Mesendoderm (in vitro differentiated cells): ENCODE data around the gene LDAH.

ENCODE experiments used
- DNase-seq: peaks from one replicate; pipeline ENCODE4 v3.0.0; 2013
- H2AK5ac ChIP-seq: 2 replicates; pipeline ENCODE4 v1.6.1; 2013; ENCODE audit warnings: low read length, inconsistent platforms
- H2BK120ac ChIP-seq: 2 replicates; pipeline ENCODE4 v1.6.1; 2013; ENCODE audit warnings: low read depth, mild to moderate bottlenecking, low read length, moderate library complexity, mixed read lengths
- H2BK15ac ChIP-seq: replicated peaks from 2 replicates; pipeline ENCODE4 v1.6.1; 2013; ENCODE audit warnings: low read depth, mild to moderate bottlenecking, moderate library complexity
- H2BK5ac ChIP-seq: 2 replicates; pipeline ENCODE4 v1.6.1; 2013; ENCODE audit warnings: low read length, inconsistent platforms
- H3K18ac ChIP-seq: 2 replicates; pipeline ENCODE4 v1.6.1; 2013; ENCODE audit warnings: mild to moderate bottlenecking, low read length, mixed read lengths
- H3K23ac ChIP-seq: one replicate; pipeline ENCODE4 v1.6.1; 2013; ENCODE audit warnings: low read length
- H3K27ac ChIP-seq: 2 replicates; pipeline ENCODE4 v1.5.1; 2013; ENCODE audit warnings: low read depth, mild to moderate bottlenecking, inconsistent platforms, low read length, moderate library complexity
- H3K27me3 ChIP-seq: 2 replicates; pipeline ENCODE4 v1.6.1; 2013; ENCODE audit warnings: low read length, control low read depth, mild to moderate bottlenecking, inconsistent platforms; ENCODE audit not compliant: insufficient read depth, poor library complexity
- H3K36me3 ChIP-seq: 2 replicates; pipeline ENCODE4 v1.6.1; 2013; ENCODE audit warnings: low read length, inconsistent platforms; ENCODE audit not compliant: control insufficient read depth, insufficient read depth
- H3K4ac ChIP-seq: one replicate; pipeline ENCODE4 v1.6.1; 2013; ENCODE audit warnings: low read depth, mild to moderate bottlenecking, low read length, moderate library complexity
- H3K4me1 ChIP-seq: 2 replicates; pipeline ENCODE4 v1.6.1; 2013; ENCODE audit warnings: low read depth, low read length, inconsistent platforms; ENCODE audit not compliant: control insufficient read depth
- H3K4me2 ChIP-seq: 2 replicates; pipeline ENCODE4 v1.6.1; 2013; ENCODE audit warnings: low read length
- H3K4me3 ChIP-seq: 2 replicates; pipeline ENCODE4 v1.5.1; 2013; ENCODE audit warnings: mild to moderate bottlenecking, low read length
- H3K56ac ChIP-seq: one replicate; pipeline ENCODE4 v1.6.1; 2013; ENCODE audit warnings: low read length
- H3K79me1 ChIP-seq: 2 replicates; pipeline ENCODE4 v1.6.1; 2013; ENCODE audit warnings: low read length, inconsistent platforms
- H3K79me2 ChIP-seq: 2 replicates; pipeline ENCODE4 v1.6.1; 2013; ENCODE audit warnings: mild to moderate bottlenecking, low read length; ENCODE audit not compliant: control insufficient read depth, insufficient read depth
- H3K9ac ChIP-seq: 2 replicates; pipeline ENCODE4 v1.6.1; 2013; ENCODE audit warnings: low read length, inconsistent platforms
- H4K5ac ChIP-seq: one replicate; pipeline ENCODE4 v1.6.1; 2013; ENCODE audit warnings: low read length
- H4K8ac ChIP-seq: one replicate; pipeline ENCODE4 v1.6.1; 2013; ENCODE audit warnings: low read depth, mild to moderate bottlenecking, control low read depth, low read length, moderate library complexity
- WGBS: extraction: QIAGEN DNeasy Blood & Tissue Kit; methylation state at CpG from one replicate; pipeline ENCODE4 v1.1.7; 2013; ENCODE audit warnings: low lambda C conversion rate, missing lambda C conversion rate; ENCODE audit not compliant: insufficient coverage; ENCODE audit errors: extremely low coverage; 5-methylcytosine and 5-hydroxymethylcytosine counted together

LDAH gene

GRCh38 chr2:20669562-20670314 lies 153.2 kb downstream of the LDAH start:
- H3K36me3 ChIP-seq = no peaks in the 10 kb centered on the region
- peak overlapping the region; percentile 3 for H3K4me2 ChIP-seq
- H3K4me1 ChIP-seq = peaks cover 7% of the 10 kb centered on the region
- H3K23ac ChIP-seq = no peak overlapping the region
- no CpG with 5 or more reads among the region's 45 CpGs for WGBS
- DNase-seq = no peak
- H2BK5ac ChIP-seq = no peak overlapping the region
- H2BK120ac ChIP-seq = no peak overlapping the region
- no peaks in the 10 kb centered on the region for H3K79me1 ChIP-seq
- H3K18ac ChIP-seq = no peak overlapping the region
- no peak overlapping the region for H3K9ac ChIP-seq
- no peak overlapping the region for H4K8ac ChIP-seq
- H3K4ac ChIP-seq = no peak overlapping the region
- H2AK5ac ChIP-seq = no peak overlapping the region
- no peak overlapping the region for H4K5ac ChIP-seq
- H3K79me2 ChIP-seq = no peaks in the 10 kb centered on the region
- H2BK15ac ChIP-seq = no peak overlapping the region
- no peak overlapping the region for H3K4me3 ChIP-seq
- peaks cover 63% of the 10 kb centered on the region for H3K27me3 ChIP-seq
- no peak overlapping the region for H3K27ac ChIP-seq
- H3K56ac ChIP-seq = no peak overlapping the region

- Histone ChIP-seq H3K4me2 (no peak overlapping the region), H3K4me1 (peaks cover 7% of the 10 kb centered on the region), H2BK120ac (no peak overlapping the region), H3K18ac (no peak overlapping the region), H2AK5ac (no peak overlapping the region), H3K27ac (no peak overlapping the region), H3K56ac (no peak overlapping the region), H3K79me2 (no peaks in the 10 kb centered on the region), H3K23ac (no peak overlapping the region), H3K27me3 (peaks cover 70% of the 10 kb centered on the region), H3K4me3 (no peak overlapping the region), H4K5ac (no peak overlapping the region), H2BK15ac (no peak overlapping the region), H3K79me1 (no peaks in the 10 kb centered on the region), H3K4ac (no peak overlapping the region), H3K9ac (no peak overlapping the region), H2BK5ac (no peak overlapping the region), H4K8ac (no peak overlapping the region), H3K36me3 (no peaks in the 10 kb centered on the region)
- no CpG with 5 or more reads among the region's 8 CpGs for WGBS
- DNase-seq = no peak
These were observed 153.9 kb downstream of the LDAH start for GRCh38 chr2:20668871-20669475.

- no peak overlapping the region for H2BK120ac ChIP-seq
- H2AK5ac ChIP-seq = no peak overlapping the region
- H3K23ac ChIP-seq = no peak overlapping the region
- no CpG with 5 or more reads among the region's 6 CpGs for WGBS
- no peaks in the 10 kb centered on the region for H3K79me2 ChIP-seq
- DNase-seq = no peak
- H3K4me2 ChIP-seq = no peak overlapping the region
- H3K4ac ChIP-seq = no peak overlapping the region
- H2BK5ac ChIP-seq = no peak overlapping the region
- H3K4me3 ChIP-seq = no peak overlapping the region
- H3K36me3 ChIP-seq = no peaks in the 10 kb centered on the region
- H3K27ac ChIP-seq = no peak overlapping the region
- no peak overlapping the region for H2BK15ac ChIP-seq
- no peak overlapping the region for H3K56ac ChIP-seq
- no peak overlapping the region for H4K8ac ChIP-seq
- no peak overlapping the region for H4K5ac ChIP-seq
- H3K18ac ChIP-seq = no peak overlapping the region
- peaks cover 7% of the 10 kb centered on the region for H3K4me1 ChIP-seq
- H3K27me3 ChIP-seq = peaks cover 75% of the 10 kb centered on the region
- no peaks in the 10 kb centered on the region for H3K79me1 ChIP-seq
- H3K9ac ChIP-seq = no peak overlapping the region
These were observed 154.4 kb downstream of the LDAH start for GRCh38 chr2:20668451-20668850.

GRCh38 chr2:20667531-20668401 lies 155.1 kb downstream of the LDAH start:
- peaks cover 79% of the 10 kb centered on the region for H3K27me3 ChIP-seq
- H4K8ac ChIP-seq = no peak overlapping the region
- H3K4me1 ChIP-seq = peaks cover 7% of the 10 kb centered on the region
- no peak overlapping the region for H2AK5ac ChIP-seq
- no peak overlapping the region for H3K27ac ChIP-seq
- H3K4ac ChIP-seq = no peak overlapping the region
- peak; percentile 44 for DNase-seq
- H3K23ac ChIP-seq = no peak overlapping the region
- H3K4me2 ChIP-seq = peak overlapping the region; percentile 64
- no peak overlapping the region for H2BK5ac ChIP-seq
- H3K4me3 ChIP-seq = no peak overlapping the region
- H2BK15ac ChIP-seq = no peak overlapping the region
- H3K18ac ChIP-seq = no peak overlapping the region
- no peak overlapping the region for H4K5ac ChIP-seq
- H3K79me2 ChIP-seq = no peaks in the 10 kb centered on the region
- H3K79me1 ChIP-seq = no peaks in the 10 kb centered on the region
- H3K56ac ChIP-seq = peak overlapping the region; percentile 47
- H2BK120ac ChIP-seq = no peak overlapping the region
- H3K9ac ChIP-seq = peak overlapping the region; percentile 20
- H3K36me3 ChIP-seq = no peaks in the 10 kb centered on the region
- no CpG with 5 or more reads among the region's 39 CpGs for WGBS

- Histone ChIP-seq H3K4me1 (peaks cover 2% of the 10 kb centered on the region), H2BK5ac (no peak overlapping the region), H3K23ac (no peak overlapping the region), H4K8ac (no peak overlapping the region), H3K27me3 (peaks cover 81% of the 10 kb centered on the region), H3K4ac (no peak overlapping the region), H3K56ac (peak overlapping the region; percentile 47), H3K79me1 (no peaks in the 10 kb centered on the region), H3K27ac (no peak overlapping the region), H2AK5ac (no peak overlapping the region), H2BK15ac (no peak overlapping the region), H2BK120ac (no peak overlapping the region), H4K5ac (no peak overlapping the region), H3K4me3 (no peak overlapping the region), H3K36me3 (no peaks in the 10 kb centered on the region), H3K18ac (no peak overlapping the region), H3K79me2 (no peaks in the 10 kb centered on the region), H3K9ac (no peak overlapping the region), H3K4me2 (peak overlapping the region; percentile 64)
- WGBS = no CpG with 5 or more reads among the region's 62 CpGs
- no peak for DNase-seq
These were observed 155.8 kb downstream of the LDAH start for GRCh38 chr2:20667151-20667530.
